HG03196 (cell line): ENCODE data around the gene MAN1C1.

Experiments
- ATAC-seq: cut with Tn5 transposase; IDR thresholded peaks from one replicate; pipeline ENCODE4 v1.9.1; 2021; ENCODE audit not compliant: unreplicated experiment

The MAN1C1 gene

DNA sequence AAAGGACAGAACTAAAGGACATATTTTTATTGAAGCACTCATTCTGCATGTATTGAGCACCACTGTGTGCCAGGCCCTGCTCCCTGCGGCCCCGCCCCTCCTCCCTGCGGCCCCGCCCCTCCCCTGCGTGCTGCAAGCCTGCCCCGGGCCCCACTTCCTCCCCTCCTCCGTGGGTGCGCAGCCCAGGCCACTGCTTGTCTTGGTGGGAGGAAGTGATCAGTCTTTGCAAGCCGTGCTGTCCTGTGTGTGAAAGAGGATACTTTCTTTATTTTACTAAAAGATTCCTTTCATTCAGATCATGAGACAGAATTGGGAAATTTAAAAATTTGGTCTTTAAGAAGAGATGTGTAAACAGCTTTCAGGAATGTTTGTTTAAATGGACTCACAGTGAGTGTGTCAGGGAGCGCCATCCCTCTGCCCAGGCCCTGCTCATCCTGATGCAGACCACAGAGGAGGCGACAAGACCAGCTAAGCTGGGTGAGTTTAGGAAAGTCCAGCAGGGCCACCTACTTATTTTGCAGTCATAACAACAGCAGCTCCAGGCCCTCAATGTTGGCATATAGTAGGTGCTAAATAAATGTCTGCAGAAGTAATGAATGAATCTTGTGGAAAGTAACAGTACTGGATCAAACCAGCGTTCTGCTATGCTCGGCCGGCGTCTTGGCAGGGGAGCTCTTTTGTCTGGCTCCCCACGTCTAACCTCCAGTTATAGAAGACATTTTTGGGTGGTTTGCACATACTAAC, 95.1 kb downstream of the MAN1C1 start:
- ATAC-seq: no peak

DNA sequence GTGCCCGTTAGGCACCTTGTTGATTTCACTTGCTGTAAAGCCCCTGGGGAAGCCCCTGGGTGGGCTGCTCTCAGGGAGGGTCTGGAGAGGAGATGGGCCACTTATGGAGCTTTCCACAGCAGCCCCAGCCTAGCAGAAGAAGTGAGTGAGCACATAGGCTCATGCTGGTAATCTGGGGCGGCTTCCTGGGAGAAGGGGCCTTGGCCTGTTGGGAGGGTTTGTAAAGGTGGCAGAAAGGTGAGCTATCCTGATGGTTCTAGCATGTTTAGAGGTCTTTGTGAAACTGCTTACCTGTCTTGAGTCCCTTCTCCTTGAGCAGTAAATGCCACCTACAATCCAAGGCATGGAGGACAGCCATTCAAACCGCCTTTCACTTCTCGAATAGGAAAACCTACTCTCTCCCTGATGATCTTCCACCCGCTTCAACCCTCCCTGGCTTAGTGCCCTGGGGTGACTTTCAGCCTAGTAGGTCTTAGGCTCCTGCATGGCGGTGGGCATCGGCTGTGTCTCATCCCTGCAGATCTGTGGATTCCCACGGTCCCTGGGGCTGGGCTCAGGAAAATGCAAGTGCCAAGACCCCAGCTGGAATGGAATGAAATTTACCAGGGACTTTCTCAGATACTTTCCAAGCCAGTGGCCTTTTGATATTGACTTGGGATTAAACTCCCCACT, 95.8 kb downstream of the MAN1C1 start:
- no peak for ATAC-seq

DNA sequence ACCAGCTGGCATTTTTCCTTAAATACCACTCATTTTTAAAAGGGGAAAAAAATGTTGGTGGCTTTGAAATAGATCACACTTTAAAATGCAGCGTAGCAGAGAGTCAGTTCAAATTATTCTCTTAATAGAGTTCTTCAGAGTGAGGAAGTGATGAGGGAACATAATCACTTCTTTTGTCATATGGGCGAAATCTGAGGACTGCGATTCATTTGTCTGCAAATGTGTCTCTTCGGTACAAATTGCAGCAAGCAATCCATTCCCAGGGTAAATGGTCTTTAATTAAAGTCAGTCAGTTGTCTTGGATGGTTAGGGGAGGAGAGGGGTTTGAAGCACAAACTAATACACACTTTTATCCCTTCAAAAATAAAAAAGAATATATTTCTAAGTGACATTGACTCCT, 97.4 kb downstream of the MAN1C1 start:
- ATAC-seq: no peak

DNA sequence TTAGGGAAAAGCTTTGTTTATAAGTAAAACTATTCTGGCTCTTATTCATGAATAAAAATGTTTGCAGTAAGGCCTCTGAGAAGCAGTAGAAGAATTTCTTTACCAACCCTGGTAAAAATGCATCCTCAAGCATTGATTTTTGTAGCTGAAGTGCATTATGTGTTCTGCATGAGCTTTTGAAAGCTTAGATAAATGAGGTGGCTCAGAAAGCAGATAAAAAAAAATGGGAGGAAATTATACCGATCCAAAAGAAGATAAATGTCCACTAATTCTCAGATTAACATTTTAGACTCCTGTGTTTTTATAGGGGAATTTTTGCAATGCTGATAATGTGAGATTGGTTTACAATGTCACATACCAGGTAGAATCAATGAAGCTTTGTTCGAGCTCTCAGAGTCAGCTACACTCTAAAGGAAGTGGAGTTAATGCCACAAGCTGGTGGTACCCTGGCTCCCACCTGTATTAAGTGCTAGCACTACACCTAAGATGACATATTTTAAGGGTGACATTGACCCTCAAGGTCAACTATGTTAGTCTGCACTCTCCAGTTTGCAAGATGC, 97.9 kb downstream of the MAN1C1 start:
- no peak for ATAC-seq

DNA sequence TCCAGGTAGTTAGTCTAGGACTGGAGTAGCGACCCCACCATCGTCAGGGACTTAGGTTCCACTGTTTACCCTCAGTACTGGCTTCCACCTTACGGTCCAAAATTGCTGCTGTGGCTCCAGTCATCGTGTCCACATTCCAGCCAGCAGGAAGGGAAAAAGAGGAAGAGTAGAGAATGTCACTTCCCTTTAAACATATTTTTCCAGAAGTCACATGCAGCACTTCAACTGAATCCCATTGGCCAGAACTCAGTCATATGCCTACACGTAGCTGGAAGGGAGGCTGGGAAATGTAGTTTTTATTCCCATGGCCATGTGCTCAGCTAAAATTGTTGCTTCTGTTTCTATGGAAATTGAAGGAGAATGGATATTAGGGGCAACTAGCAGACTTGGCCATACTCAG, 99.3 kb downstream of the MAN1C1 start:
- no peak for ATAC-seq

DNA sequence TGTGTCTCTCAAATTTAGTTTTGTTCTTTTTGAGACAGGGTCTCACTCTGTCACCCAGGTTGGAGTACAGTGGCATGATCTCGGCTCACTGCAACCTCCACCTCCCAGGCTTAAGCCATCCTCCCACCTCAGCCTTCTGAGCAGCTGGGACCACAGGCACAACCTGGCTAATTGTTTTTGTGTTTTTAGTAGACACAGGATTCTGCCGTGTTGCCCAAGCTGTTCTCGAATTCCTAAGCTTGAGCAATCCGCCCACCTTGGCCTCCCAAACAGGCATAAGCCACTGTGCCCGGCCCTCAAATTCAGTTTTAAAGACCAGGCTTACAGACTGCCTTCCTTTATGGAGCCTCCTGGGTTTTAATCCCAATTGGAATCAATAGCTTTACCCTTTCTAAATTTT, 99.7 kb downstream of the MAN1C1 start:
- ATAC-seq: no peak

DNA sequence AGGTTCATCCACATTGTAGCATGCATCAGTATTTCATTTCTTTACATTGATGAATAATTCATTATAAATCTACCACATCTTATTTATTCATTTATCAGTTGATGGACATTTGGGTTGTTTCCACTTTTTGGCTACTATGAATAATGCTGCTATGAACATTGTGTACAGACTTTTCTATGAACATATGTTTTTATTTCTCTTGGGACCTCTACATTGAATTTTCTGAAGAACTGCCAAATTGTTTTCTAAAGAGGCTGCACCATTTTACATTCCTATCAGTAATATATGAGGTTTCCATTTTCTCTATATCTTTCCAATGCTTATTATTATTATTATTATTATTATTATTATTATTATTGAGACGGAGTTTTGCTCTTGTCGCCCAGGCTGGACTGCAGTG, 102.1 kb downstream of the MAN1C1 start:
- ATAC-seq: no peak

DNA sequence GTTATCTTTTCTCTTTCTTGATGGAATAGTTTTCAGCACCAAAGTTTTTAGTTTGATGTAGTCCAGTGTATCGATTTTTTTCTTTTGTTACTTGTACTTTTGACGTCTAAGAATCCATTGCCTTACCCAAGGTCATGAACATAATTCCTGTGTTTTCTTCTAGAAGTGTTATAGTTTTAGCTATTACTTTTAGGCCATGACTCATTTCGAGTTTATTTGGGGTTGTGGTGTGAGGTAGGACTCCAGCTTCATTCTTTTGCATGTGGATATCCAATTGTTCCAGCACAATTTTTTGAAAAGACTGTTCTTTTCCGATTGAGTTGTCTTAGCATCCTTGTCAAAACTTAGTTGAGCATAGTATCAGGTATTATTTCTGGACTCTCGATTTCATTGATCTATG, 104.0 kb downstream of the MAN1C1 start:
- ATAC-seq: no peak

DNA sequence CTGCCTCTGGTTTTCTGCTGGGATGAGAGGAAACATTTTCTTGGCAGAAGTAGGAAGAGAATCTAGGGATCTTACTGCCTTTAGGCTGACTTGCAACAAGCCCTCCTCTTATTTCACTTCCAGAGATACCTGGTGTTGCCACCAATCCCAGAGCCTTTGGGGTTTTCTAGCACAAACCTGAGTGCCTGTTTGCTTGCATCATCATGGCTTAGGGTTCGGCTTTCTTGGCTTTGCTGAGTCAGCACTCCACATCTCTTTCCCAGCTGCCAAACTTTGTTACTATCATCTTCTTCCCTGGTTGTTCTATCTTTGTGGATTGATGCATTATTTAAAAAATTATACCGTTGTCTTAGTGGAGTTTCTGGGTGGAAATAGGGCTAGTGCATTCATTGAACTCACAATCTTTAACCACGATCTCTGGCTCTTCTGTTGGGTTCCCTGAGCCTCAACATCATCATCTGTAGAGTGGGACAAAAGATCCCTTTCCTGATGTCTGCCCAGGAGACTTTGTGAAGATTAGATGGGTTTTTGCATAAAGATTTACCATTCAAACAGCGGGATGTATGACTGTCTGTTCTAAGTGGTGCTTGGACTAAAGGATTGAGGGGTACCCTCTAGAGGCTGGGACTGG, 106.8 kb downstream of the MAN1C1 start:
- ATAC-seq: no peak

DNA sequence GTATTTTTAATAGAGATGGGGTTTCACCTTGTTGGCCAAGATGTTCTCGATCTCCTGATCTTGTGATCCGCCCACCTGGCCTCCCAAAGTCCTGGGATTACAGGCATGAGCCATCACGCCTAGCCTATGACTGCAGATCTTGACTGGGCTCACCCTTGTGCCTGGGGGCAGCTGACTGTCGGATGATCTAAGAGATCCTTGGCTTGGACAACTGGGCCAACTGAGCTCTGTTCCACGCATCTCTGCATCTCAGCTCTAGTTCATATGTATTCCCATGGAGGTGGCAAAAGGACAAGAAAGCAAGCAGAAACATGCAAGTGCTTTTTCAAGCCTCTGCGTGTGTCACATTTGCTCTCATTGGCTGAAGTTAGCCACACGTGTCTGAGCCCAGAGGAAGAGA, 107.6 kb downstream of the MAN1C1 start:
- no peak for ATAC-seq

DNA sequence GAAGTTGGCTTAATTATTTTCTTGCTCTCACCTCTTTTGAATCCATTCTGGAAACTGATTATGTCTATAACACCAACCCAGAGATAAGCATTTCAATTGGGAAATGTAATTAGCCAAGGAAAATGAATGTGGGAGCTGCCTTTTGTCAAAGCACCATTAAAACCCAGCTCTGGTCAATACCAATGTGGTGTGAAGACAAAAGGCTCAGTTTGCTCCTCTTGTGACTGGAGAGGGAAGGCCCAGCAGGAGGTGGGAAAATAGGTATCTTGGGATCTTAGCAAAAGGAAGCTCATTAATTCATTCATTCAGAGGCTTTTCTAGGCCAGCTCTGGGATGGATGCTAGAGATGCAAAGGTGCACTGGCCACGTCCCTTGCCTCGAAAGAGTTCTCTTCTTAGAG, 108.4 kb downstream of the MAN1C1 start:
- ATAC-seq: no peak

DNA sequence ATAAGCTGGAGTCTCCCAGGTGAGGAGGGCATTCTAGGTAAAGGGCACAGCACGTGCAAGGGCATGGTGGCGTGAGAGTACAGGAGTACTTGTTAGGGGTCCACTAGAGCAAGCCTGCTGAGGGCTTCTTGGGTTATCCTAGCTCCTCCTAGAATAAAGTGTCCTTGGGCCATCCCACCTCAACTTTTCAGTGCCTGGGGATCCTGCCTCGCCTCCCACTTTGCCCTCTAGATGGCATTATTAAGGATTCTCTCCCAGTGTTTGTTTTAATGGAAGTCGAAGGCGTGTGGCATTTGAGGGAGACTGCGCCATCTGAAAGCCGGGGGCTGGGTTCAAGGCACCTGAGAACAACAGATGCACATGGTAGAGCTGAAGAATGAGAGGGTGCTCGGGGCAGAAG, 108.9 kb downstream of the MAN1C1 start:
- ATAC-seq: no peak

DNA sequence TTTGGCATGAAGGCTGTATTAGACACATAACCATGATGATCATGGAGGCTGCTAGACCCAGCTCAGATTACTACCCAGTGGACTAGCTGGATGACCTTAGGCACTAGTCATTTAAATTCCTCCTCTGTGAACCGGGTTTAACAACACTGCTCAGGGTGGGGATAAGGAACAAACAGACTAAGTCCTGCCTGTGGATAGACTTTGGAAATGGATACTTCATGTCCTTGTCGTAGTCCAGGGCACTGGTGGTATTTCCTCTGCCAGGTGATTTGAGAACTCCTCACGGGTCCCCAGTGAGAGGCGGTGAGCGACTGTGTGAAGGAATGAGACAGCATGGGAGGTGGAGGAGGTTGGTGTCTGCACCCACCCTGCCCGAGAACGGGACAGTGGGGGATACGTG, 110.5 kb downstream of the MAN1C1 start:
- no peak for ATAC-seq

DNA sequence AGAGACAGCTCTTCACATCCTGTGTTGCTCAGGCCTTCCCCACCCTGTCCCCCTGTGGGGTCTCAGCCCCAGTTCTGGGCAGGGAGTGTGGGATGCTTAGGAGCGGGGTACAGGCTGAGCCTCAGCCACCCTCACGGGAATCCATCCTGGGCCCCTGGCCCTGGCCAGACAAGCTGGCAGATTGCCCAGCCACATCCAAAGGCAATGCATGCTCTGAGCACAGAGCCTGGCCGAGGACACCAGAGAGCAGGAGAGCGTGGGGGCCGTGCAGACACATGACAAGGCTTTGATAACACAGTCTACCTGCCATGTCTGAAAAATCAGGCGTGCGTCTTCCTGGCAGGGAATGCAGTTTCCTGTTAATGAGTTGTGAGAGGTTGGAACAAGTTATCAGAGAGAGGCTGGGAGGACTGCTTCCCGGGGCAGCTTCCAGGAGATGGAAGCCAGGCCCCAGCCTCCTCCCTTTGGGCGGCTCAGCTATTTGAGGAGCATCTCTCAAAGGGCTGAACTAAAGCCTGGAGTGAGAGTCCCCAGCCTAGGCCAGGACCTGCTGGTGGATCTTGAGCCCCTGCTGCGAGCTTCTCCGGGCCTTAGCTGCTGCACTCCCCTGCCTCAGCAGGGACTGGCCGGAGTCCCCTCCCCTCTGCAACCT, 111.2 kb downstream of the MAN1C1 start:
- no peak for ATAC-seq

DNA sequence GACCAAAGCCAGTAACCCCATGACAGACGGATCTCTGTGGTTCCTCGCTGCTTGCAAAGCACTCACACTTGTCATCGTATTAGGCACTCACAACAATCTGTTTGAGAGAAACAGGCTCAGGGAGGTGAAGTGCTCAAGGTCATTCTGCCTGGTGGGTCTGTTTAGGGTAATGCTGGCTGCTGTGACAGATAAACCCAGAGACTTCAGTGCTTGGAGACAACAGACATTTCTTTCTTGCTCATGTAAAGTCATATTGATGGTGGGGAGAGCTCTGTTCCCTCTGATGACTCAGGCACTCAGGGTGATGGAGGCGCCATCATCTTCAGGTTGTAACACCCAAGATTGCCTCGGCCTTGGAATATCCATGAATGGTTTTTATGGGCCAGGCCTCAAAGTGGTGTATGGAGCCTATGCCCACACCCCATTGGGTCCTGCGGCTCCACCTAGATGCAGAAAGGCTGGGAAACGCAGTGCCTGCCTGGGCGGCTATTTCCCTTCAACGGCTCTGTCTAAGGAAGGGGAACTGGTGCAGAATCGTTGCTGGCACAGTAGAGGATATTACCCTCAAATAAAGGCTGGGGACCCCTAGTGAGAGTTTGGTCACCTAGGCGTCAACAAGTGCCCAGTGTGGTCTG, 111.8 kb downstream of the MAN1C1 start:
- ATAC-seq: no peak

DNA sequence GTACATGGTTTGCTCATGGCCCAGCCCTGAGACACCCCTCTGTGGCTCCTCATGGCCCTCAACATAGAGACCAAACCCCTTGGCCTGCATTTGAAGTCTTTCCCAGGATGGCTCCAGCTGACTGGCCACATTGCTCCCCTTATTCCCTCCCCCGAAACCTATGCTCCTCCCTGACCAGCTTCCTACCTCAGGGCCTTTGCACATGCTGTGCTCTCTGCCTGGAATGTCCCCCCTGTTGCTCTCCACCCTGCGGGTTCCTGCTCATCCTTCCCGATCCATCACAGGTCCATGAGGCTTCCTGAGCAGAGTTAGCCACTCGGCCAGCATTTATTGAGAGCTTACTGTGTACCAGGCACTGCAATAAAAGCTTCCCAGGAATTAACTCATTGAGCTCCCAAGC, 112.5 kb downstream of the MAN1C1 start:
- no peak for ATAC-seq

DNA sequence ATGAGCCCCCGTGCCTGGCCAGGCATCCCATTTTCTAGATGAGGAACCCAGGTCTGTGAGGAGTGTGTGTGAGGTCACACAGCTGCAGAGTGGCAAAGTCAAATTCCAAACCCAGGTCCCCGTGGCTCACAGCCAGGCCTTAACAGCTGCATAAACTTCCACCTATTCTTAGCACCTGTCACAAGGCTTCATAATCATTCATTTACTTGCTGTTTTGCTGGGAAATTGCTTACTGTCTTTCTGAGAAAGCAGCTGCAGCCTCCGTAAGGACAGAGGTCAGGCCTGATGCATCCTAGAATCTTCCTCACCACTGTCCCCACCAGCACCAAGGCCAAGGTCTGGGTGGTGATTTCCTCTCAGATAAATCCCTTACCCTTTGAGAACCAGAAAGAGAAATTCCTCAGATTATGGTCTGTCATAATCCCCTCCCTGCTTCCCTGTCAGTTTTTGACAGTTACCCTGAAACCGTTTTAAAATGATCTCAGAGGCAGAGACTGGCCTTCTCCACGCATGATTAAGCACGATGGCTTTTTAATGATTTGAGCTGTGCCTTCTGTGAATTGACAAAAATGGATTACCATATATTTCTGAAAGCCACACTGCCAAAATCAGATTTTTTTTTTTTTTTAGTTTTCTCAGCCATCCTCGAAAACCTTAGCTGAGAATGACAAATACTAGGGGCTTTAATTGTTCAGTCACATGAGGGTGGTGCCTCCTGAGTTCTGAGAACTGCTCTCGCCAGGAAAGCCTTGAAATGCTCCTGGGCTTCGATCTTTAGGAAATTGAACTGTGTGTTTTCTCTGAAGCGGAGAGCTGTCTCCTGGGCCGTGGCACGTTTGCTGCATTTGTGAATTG, 113.4 kb downstream of the MAN1C1 start:
- ATAC-seq: no peak

DNA sequence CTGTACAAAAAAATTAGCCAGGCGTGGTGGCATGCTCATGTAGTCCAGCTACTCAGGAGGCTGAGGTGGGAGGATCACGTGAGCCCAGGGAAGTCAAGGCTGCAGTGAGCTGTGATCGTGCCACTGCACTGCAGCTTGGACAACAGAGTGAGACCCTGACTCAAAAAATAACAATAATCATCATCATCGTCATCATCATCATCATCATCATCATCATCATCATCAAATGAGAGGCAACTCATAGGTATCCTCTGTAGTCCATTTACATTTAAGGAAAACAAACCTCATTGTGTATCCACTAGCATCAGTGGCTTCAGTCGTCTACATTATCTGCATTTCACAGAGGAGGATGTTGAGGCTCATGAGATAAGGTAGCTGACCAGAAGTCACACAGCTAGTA, 114.6 kb downstream of the MAN1C1 start:
- no peak for ATAC-seq

DNA sequence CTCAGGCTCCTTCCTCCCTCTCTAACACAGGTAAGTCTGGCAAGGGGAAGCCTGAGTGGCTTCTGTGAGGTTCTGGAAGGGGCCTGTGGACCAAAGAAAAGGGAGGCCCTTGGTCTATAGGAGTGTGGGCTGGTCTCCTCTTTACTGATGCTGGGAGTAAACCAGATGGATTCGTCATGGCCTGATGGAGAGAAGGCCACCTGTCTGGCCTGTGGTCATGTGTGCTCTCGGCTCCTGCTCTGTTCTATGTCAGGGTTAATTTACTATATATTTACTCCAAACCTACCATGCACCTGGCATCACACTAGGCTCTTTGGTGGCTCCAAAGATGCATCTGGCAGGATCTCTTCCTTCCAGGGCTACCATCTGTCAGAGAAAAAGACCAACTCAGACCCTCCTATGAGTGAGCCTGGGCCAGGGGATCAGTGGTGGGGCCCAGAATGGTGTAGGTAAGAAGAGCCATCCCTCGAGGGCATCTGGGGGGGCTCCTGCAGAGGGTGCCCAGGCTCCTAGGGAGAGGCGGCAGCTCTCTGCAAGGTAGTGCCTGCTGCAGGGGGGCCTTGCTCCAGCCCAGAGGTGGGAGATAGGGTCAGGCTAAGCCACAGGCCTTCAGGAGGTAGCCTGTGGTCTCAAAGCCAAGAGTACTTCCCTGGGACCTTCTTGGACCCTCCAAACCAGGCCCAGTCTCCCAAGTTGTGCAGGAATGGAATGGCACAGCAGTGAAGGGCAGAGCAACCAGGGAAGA, 115.2 kb downstream of the MAN1C1 start:
- no peak for ATAC-seq

DNA sequence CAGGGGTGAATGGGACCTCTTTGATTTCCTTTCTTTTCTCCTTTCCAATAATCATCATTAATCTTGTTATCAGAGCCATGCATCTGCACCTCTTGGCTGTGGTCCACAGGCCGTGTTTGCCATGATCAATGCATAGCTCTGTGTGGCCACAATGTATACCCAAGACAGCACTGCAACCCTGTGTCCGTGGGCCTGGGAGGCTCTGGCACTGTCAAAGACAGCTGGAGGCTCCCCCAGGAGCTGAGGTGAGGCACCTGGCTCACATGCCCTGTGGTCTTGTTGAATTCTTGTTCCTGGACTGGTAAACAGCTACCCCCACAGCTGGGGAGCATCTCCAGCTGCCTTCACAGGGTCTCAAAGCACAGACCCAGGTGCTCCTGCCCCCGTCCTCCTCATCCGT, 116.2 kb downstream of the MAN1C1 start:
- no peak for ATAC-seq
